OCI-M2 (cell line): ENCODE measurements around the gene EVI5L.
"Not testable (repeated sequence)": the region's sequence is repeated elsewhere in the genome, so short reads cannot be mapped to it uniquely, and the experiment has no call there.

Experiments used
- DNase-seq: peaks from one replicate; lab custom pipeline; 2025; ENCODE audit not compliant: unreplicated experiment; lab: John Stamatoyannopoulos, UW

The EVI5L gene

GRCh38 chr19:7871437-7872305 is 41.7 kb downstream of the EVI5L start:
- peak; percentile 84 for DNase-seq

DNA sequence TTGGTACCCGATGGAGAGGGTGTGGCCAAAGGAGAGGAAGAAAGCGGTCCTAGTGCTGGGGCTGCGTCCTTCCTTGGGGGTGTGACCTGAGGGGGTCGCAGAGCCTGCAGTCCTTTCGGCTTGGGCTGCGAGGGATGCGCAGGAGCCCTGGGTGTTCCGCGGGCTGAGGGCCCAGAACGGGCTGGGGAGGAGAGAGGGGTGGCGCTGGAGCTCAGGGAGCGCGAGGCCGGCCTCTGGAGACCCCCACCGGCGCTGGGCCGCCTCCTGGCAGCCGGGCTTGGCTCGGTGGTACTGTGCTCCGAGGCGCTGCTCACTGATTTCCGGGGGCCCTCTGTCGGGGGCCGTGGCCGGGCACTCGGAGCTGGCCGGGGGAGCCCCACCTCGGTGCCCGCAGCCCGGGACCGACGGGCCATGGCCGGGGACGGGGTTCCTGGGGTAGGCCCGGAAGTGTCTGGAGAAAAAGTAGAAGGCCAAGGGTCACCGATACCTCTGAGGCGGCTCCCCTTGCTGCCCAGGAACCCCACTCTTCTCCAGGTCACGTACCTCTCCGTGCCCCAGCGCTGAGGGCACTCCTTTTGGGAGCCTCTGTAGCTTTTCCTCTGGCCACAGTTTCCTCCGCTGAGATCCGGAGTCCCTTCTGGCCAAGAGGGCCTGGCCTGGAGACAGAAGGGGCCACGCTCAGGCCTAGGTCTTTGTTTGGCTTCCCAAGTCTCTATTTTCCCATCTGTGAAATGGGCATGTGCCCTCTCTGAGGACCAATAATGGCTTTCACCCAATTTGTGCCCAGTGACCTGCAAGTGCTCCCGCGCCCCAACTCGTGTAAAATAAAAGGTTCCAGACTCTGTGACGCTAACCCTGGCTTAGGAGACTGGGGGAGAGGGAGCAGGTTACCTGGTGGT is 42.5 kb downstream of the EVI5L start:
- DNase-seq = no peak

- DNase-seq = no peak
Measured at GRCh38 chr19:7873304-7874075, 43.5 kb downstream of the EVI5L start.

DNA sequence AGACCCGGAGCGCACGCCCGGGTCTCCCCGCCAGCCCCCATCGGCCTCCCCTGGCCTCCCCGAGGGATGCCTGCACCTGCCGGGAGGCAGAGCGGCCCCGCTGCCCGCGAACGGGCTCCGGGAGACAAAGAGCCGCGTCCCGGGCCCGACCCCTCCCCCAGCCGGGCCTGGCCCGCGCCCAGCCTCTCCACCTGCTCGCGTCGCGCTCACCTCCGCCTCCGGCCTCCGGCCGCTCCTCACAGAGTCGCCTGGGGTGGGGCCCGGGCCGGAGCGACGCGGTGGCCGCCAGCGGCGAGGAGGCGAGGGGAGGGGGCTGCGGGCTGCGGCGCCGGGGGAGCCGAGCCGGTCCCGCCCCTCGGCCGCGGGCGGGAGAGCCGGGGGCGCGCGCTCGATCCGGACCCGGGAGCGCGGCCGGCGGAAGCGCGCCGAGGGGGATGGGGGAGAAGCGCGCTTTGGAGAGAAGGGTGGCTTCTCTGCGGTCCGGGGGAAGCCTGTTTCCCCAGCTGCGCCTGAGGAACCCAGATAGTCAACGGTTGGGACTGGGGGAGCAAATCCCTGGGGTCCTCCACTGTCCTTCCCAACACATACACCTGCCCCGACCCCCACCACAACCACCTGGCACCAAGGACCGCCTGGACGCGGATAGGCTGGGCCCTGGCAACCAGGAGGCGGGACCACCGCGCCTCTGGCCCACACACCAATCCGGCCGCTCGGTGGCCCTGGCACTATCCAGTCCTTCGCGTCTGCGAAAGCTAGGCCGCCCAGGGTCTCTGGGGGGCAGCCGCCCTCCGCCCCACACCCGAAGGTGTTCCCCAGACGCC is 44.3 kb downstream of the EVI5L start, which contains the start of gene PRR36:
PRR36 (minus strand) TSS at position 315 of the 821 bp plus-strand sequence. CDS start 701 bp downstream, outside the sequence.
- DNase-seq = no peak

DNA sequence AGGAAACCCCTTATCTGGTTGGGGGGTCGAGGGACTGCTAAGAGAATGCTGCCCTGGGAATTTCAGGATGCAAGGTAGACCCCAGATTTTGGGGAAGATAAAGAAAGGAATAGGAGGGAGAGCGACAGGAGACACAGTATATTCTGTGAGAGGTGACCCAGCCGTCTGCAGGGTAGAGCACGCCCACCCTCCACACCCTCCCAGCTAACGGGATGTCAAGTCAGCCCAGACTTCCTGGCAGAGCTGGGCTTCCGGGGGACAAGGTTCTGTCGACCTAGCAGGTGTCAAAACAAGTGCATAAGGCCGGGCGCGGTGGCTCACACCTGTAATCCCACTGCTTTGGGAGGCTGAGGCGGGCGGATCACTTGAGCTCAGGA is 44.9 kb downstream of the EVI5L start:
- no peak for DNase-seq

GRCh38 chr19:7877249-7877836 is 47.3 kb downstream of the EVI5L start:
- DNase-seq = no peak

DNA sequence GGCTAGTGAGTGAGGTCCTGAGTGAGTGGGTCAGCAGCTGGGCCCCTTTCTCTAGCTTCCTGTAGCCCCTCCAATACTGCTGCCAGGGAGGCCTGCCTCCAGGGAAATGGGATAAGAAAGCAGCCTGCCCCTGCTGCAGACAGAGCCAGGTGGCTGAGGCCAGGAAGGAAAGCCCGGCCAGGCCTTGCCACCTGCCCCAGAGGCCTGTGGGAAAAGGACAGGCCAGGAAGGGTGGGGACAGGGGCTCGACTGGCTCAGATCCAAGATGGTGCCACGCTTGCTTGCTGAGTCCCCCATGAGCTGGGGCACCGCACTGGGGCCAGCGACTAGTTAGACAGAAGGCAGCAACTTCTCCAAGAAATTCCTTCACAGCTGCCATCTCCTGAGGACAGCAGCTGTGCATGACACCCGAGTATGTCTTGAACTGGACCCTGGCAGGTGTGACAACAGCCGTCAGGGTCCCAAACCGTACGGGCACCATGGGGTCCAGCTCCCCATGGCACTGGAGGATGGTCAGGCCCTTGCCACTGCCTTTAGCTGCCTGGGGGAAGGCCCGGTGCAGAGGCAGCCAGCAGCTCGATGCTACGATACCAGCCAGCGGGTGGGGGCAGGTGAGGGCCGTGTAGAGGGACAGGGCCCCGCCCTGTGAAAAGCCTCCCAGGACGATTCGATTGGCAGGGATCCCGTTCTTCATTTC is 49.2 kb downstream of the EVI5L start:
- DNase-seq = no peak

GRCh38 chr19:7879836-7880235 is 49.8 kb downstream of the EVI5L start:
- DNase-seq = no peak

- no peak for DNase-seq
Measured at GRCh38 chr19:7881910-7882309, 51.9 kb downstream of the EVI5L start.

DNA sequence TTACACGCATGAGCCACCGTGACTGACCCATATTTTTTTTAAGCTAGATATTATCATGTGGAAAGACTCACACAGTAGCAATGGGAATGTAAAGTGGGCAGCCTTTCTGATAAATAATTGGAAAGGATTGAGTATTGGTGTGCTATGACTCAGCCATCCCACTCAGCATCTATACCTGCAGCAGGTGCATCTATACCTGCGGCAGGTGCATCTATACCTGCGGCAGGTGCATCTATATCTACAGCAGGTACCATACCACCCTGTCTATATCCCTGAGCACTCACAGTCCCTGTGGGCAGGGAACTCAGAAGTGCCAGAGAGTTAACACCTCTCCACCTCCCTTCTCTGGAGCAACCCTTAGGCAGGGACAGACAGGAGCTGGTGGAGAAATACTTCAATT is 53.1 kb downstream of the EVI5L start:
- no peak for DNase-seq

GRCh38 chr19:7883796-7884570 is 54.0 kb downstream of the EVI5L start:
- DNase-seq = no peak

- DNase-seq = no peak
Measured at GRCh38 chr19:7885818-7886217, 55.8 kb downstream of the EVI5L start.

DNA sequence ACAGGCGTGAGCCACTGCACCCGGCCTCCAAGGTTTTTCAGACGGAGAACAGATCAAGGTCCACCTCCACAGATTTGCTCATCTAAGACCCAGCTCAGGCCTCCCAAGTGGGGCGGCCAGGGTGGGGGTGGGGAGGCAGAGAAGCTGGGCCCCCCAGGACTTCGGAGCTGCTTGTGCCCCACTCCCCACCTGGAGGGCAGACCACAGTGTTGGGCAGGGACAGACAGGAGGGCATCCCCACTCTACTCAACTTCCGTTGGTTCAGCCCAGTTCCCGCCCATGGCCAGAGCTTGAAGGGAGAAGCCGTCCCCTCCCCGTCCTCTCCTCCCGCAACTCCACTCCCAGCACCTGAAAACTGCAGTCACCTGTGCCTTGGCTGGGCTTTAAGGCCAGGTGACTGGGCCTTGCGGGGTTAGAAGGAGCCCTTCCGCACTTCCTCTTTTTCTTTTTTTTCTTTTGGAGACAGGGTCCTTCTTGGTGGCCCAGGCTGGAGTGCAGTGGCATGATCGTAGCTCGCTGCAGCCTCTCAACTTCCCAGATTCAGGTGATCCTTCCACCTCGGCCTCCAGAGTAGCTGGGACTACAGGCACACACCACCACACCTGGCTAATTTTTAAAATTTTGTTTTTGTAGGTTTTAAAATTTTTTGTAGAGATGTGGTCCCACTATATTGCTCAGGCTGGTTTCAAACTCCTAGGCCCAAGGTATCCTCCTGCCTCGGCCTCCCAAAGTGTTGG is 57.6 kb downstream of the EVI5L start:
- DNase-seq = no peak

GRCh38 chr19:7888145-7888825 is 58.3 kb downstream of the EVI5L start, which contains the start of gene LRRC8E:
TSS of gene LRRC8E (plus strand) at chr19:7888510. CDS start at chr19:7895604, 7,094 bp downstream.
- DNase-seq = no peak

- DNase-seq = no peak
Measured at GRCh38 chr19:7888826-7889217, 58.8 kb downstream of the EVI5L start.

DNA sequence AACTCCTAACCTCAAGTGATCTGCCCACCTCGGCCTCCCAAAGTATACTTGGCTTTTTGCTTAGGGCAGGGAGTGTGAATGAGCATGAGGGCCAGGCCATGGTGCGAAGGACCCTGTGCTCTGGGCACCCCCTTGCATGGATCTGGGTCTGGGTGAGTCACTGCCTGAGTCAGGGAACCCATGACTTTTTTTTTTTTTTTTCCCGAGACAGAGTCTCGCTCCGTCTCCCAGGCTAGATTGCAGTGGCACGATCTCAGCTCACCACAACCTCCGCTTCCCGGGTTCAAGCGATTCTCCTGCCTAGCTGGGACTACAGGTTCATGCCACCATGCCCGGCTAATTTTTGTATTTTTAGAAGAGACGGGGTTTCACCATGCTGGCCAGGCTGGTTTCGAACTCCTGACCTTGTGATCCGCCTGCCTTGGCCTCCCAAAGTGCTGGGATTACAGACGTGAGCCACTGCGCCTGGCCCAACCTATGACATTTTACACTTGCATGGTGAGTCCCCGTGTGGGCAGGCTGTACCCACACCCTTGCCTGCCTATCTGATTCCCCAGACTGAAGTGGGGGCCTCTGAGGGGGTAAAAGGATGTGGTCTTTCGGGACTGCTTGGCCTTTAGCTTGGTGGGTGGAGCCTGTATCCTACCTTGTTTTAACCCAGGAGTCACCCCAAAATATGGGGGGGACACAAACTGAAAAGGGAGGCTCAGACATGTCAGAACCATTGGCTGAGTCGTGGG is 63.5 kb downstream of the EVI5L start:
- not testable (repeated sequence) for DNase-seq
